K562 (cell line): ENCODE data around the gene YIPF2. TPM values are rescaled to one million over a fixed set of nuclear protein-coding genes. Genes with fewer than 3 reads are reported as not detected.

Experiments
- ARID2 ChIP-seq: fragments of 450-650 bp; IDR thresholded peaks from 2 replicates; pipeline ENCODE4 v1.6.1; 2017; ENCODE audit warnings: antibody characterized with exemption, mild to moderate bottlenecking
- CREM ChIP-seq: IDR thresholded peaks from 2 replicates; pipeline ENCODE4 v1.6.1; 2014; ENCODE audit warnings: antibody characterized with exemption, low read depth
- GABPB2 ChIP-seq: fragments of 250-450 bp; sonication (Bioruptor Pico); conservative IDR thresholded peaks from 2 replicates; pipeline ENCODE4 v1.5.1; 2021; ENCODE audit warnings: mild to moderate bottlenecking
- GTF2F1 ChIP-seq: IDR thresholded peaks from 2 replicates; pipeline ENCODE4 v1.6.1; 2011; ENCODE audit warnings: low read depth, low read length, improper control_type of control experiment
- RBM22 ChIP-seq: fragments of 200-400 bp; formaldehyde crosslinking; IDR thresholded peaks from 2 replicates; pipeline ENCODE4 v1.6.1; 2018; ENCODE audit warnings: low read length, low read depth; ENCODE audit not compliant: poor library complexity, severe bottlenecking
- SMAD1 ChIP-seq: fragments of 150-350 bp; IDR thresholded peaks from 2 replicates; pipeline ENCODE4 v1.6.1; 2014; ENCODE audit warnings: low read length, low read depth; ENCODE audit not compliant: partially characterized antibody
- TAF1 ChIP-seq: IDR thresholded peaks from 2 replicates; pipeline ENCODE4 v1.6.1; 2011; ENCODE audit warnings: mild to moderate bottlenecking, low read length, moderate library complexity; ENCODE audit not compliant: insufficient read depth, control insufficient read depth, severe bottlenecking; ENCODE audit errors: extremely low read depth
- TAF9B ChIP-seq: fragments of 450-650 bp; IDR thresholded peaks from 2 replicates; pipeline ENCODE4 v1.6.1; 2018; ENCODE audit warnings: mild to moderate bottlenecking; ENCODE audit not compliant: partially characterized antibody
- ZNF398 ChIP-seq: fragments of 250-450 bp; sonication (Bioruptor Pico); IDR thresholded peaks from 2 replicates; pipeline ENCODE4 v1.8.0; 2021; ENCODE audit warnings: moderate library complexity, mild to moderate bottlenecking, inconsistent platforms
- polyA plus RNA-seq, 8 experiments: library from polyadenylated mRNA; depleted of rRNA in 4 of 8; stranded (reverse) in 5 of 8; unstranded in 3 of 8; fragments of >200 nt; fragmentation: Nextera tagmentation in 2 of 8; fragmentation: Illumina TruSeq in 1 of 8; extraction: Ambion mirVana in 2 of 8; extraction: Trizol in 1 of 8; gene quantifications; 2 replicates each; pipeline versions ENCODE4 v1.2.1 to v1.2.3, GENCODE V29; 2011 to 2014; ENCODE audit warnings: inconsistent platforms in 1 of 8, missing spikeins in 1 of 8
- total RNA-seq, 7 experiments: library from RNA; depleted of rRNA in 6 of 7; stranded (reverse); fragments of >200 nt in 6 of 7; fragmentation: Illumina TruSeq in 2 of 7; extraction: Trizol in 2 of 7; gene quantifications; 2 replicates each; pipeline versions ENCODE4 v1.2.1 to v1.2.3, GENCODE V29; 2011 to 2021; ENCODE audit warnings: low replicate concordance in 1 of 7
- TF ChIP-seq, protein P1 (sequence below), 2 experiments: fragments of 450-650 bp in 1 of 2; sonication (generic) in 1 of 2; formaldehyde crosslinking in 1 of 2; IDR thresholded peaks; 2 replicates each; pipeline versions ENCODE4 v1.7.1 to v1.9.0; 2016 to 2022; ENCODE audit warnings: inconsistent platforms in 1 of 2, mild to moderate bottlenecking in 1 of 2, missing genetic modification reagents in 1 of 2
- TF ChIP-seq, protein P2 (sequence below): fragments of 450-650 bp; IDR thresholded peaks from 2 replicates; pipeline ENCODE4 v1.6.1; 2014; ENCODE audit warnings: low read depth, mild to moderate bottlenecking, moderate library complexity, borderline replicate concordance

Gene YIPF2
- total and polyA plus RNA-seq, 9 of the 15 experiments (the other 6 are each of a cell fraction or from before 2014, with no cell fraction given) = 1.3 to 65.2 (median 31.6) TPM

GRCh38 chr19:10928563-10929401, at the start of gene YIPF2, which contains the start of gene TIMM29 (continued):
- TF ChIP-seq SMAD1 = peak; percentile 30
- peak; percentile 92 for TF ChIP-seq TAF1
- no peak for TF ChIP-seq GABPB2 (CRISPR knock-in tag)
- no peak for TF ChIP-seq ZNF398 (CRISPR knock-in tag)
- TF ChIP-seq TAF9B = no peak
- TF ChIP-seq GTF2F1 = 0 out of 2 replicates have a peak, but pooled peaks have one; percentile 52
- TF ChIP-seq, protein P1, sequence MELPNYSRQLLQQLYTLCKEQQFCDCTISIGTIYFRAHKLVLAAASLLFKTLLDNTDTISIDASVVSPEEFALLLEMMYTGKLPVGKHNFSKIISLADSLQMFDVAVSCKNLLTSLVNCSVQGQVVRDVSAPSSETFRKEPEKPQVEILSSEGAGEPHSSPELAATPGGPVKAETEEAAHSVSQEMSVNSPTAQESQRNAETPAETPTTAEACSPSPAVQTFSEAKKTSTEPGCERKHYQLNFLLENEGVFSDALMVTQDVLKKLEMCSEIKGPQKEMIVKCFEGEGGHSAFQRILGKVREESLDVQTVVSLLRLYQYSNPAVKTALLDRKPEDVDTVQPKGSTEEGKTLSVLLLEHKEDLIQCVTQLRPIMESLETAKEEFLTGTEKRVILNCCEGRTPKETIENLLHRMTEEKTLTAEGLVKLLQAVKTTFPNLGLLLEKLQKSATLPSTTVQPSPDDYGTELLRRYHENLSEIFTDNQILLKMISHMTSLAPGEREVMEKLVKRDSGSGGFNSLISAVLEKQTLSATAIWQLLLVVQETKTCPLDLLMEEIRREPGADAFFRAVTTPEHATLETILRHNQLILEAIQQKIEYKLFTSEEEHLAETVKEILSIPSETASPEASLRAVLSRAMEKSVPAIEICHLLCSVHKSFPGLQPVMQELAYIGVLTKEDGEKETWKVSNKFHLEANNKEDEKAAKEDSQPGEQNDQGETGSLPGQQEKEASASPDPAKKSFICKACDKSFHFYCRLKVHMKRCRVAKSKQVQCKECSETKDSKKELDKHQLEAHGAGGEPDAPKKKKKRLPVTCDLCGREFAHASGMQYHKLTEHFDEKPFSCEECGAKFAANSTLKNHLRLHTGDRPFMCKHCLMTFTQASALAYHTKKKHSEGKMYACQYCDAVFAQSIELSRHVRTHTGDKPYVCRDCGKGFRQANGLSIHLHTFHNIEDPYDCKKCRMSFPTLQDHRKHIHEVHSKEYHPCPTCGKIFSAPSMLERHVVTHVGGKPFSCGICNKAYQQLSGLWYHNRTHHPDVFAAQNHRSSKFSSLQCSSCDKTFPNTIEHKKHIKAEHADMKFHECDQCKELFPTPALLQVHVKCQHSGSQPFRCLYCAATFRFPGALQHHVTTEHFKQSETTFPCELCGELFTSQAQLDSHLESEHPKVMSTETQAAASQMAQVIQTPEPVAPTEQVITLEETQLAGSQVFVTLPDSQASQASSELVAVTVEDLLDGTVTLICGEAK (IDR thresholded peaks at IDR 0.05) = peak; percentile 100
- TF ChIP-seq, protein P1 (CRISPR knock-in tag; IDR thresholded peaks at IDR 0.05) = no peak
- no peak for TF ChIP-seq ARID2
- peak; percentile 18 for TF ChIP-seq RBM22
- TF ChIP-seq CREM = peak; percentile 96
- TF ChIP-seq, protein P2, sequence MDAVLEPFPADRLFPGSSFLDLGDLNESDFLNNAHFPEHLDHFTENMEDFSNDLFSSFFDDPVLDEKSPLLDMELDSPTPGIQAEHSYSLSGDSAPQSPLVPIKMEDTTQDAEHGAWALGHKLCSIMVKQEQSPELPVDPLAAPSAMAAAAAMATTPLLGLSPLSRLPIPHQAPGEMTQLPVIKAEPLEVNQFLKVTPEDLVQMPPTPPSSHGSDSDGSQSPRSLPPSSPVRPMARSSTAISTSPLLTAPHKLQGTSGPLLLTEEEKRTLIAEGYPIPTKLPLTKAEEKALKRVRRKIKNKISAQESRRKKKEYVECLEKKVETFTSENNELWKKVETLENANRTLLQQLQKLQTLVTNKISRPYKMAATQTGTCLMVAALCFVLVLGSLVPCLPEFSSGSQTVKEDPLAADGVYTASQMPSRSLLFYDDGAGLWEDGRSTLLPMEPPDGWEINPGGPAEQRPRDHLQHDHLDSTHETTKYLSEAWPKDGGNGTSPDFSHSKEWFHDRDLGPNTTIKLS = peak; percentile 99
